ENCODE results near the gene MTG1.

The MTG1 gene

DNA sequence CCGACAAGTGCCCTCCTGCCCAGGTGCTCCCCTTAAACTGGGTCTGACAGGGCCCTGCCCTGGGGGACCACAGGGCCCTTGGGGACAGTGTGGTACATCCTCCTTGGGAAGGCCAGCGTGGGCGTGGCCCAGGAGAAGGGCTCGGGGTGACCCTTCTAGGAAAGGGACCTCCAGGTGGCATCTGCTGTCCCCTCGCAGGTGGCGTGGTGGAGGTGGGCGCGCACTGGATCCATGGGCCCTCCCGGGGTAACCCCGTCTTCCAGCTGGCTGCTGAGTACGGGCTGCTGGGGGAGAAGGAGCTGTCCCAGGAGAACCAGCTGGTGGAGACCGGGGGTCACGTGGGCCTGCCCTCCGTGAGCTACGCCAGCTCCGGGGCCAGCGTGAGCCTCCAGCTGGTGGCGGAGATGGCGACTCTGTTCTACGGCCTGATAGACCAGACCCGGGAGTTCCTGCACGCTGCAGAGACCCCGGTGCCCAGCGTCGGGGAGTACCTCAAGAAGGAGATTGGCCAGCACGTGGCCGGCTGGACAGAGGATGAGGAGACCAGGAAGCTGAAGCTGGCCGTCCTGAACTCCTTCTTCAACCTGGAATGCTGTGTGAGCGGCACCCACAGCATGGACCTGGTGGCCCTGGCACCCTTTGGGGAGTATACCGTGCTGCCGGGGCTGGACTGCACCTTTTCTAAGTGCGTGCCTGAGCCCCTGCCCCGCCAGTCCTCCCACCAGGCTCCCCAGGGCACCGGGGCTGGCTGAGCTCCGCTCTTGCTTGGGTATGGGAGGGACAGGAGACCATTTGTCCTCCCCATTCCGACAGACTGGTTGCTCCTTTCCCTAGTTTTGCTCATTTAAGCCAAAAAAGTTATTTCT, 13.9 kb upstream of the MTG1 start:
- TF ChIP-seq REST (IDR thresholded peaks at IDR 0.05; ENCODE audit: insufficient replicate concordance, low read depth), result no peak
- TF ChIP-seq POLR2AphosphoS5 (IDR thresholded peaks at IDR 0.05; ENCODE audit: low read depth), result no peak
- TF ChIP-seq CTCF (IDR thresholded peaks at IDR 0.05; ENCODE audit: insufficient read depth, low read length), result no peak
- no peak for TF ChIP-seq SPI1 (IDR thresholded peaks at IDR 0.05; ENCODE audit: borderline replicate concordance, low read depth)
- TF ChIP-seq GABPA (IDR thresholded peaks at IDR 0.05; ENCODE audit: low read depth), result no peak
- H3K27ac ChIP-seq (replicated peaks), result no peak overlapping the region
- H3K27me3 ChIP-seq (ENCODE audit: insufficient read depth, poor library complexity, severe bottlenecking), result peaks cover 4% of the 10 kb centered on the region
- DNase-seq (ENCODE audit: low read depth in 1 of 2, low spot score in 1 of 2), result no peak
- peak overlapping the region; percentile 43 for H3K4me3 ChIP-seq (replicated peaks; ENCODE audit: insufficient read depth, low read length)

GRCh38 chr10:133381036-133381435, 12.9 kb upstream of the MTG1 start:
- no peak overlapping the region for H3K4me3 ChIP-seq (replicated peaks; ENCODE audit: insufficient read depth, low read length)
- TF ChIP-seq POLR2AphosphoS5 (IDR thresholded peaks at IDR 0.05; ENCODE audit: low read depth) (no peak), SPI1 (IDR thresholded peaks at IDR 0.05; ENCODE audit: borderline replicate concordance, low read depth) (no peak), CTCF (IDR thresholded peaks at IDR 0.05; ENCODE audit: insufficient read depth, low read length) (no peak)
- DNase-seq (ENCODE audit: low read depth in 1 of 2, low spot score in 1 of 2), result no peak
- H3K27ac ChIP-seq (replicated peaks), result no peak overlapping the region
- H3K27me3 ChIP-seq (ENCODE audit: insufficient read depth, poor library complexity, severe bottlenecking), result peaks cover 4% of the 10 kb centered on the region

GRCh38 chr10:133383551-133383950, 10.4 kb upstream of the MTG1 start:
- H3K4me3 ChIP-seq (replicated peaks; ENCODE audit: insufficient read depth, low read length), result no peak overlapping the region
- no peak overlapping the region for H3K27ac ChIP-seq (replicated peaks)
- TF ChIP-seq REST (IDR thresholded peaks at IDR 0.05; ENCODE audit: insufficient replicate concordance, low read depth) (no peak), GABPA (IDR thresholded peaks at IDR 0.05; ENCODE audit: low read depth) (no peak), SPI1 (IDR thresholded peaks at IDR 0.05; ENCODE audit: borderline replicate concordance, low read depth) (no peak), CTCF (IDR thresholded peaks at IDR 0.05; ENCODE audit: insufficient read depth, low read length) (no peak), POLR2AphosphoS5 (IDR thresholded peaks at IDR 0.05; ENCODE audit: low read depth) (no peak)
- DNase-seq (ENCODE audit: low read depth in 1 of 2, low spot score in 1 of 2), result no peak
- peaks cover 4% of the 10 kb centered on the region for H3K27me3 ChIP-seq (ENCODE audit: insufficient read depth, poor library complexity, severe bottlenecking)

Data from HL-60 (cell line).